GM19023 (cell line): Measurements from ENCODE around the gene CELA2A.
"Not testable (repeated sequence)": the region's sequence is repeated elsewhere in the genome, so short reads cannot be mapped to it uniquely, and the experiment has no call there.

Source experiments
- ATAC-seq: cut with Tn5 transposase; IDR thresholded peaks from one replicate; pipeline ENCODE4 v1.9.1; 2021; ENCODE audit warnings: mild to moderate bottlenecking, moderate library complexity; ENCODE audit not compliant: unreplicated experiment

Gene CELA2A

GRCh38 chr1:15492596-15492995 lies 36.1 kb downstream of the CELA2A start:
- no peak for ATAC-seq

GRCh38 chr1:15493869-15494390 lies 37.4 kb downstream of the CELA2A start:
- ATAC-seq, result no peak

GRCh38 chr1:15500184-15501178 lies 43.9 kb downstream of the CELA2A start:
- no peak for ATAC-seq

- no peak for ATAC-seq
Measured at GRCh38 chr1:15501208-15502032, 44.9 kb downstream of the CELA2A start.

- ATAC-seq, result no peak
Measured at GRCh38 chr1:15504436-15504835, 47.9 kb downstream of the CELA2A start.

GRCh38 chr1:15506831-15507230 lies 50.3 kb downstream of the CELA2A start:
- ATAC-seq, result no peak

- no peak for ATAC-seq
Measured at GRCh38 chr1:15507278-15507677, 50.7 kb downstream of the CELA2A start.

- ATAC-seq, result no peak
Measured at GRCh38 chr1:15508700-15509487, 52.4 kb downstream of the CELA2A start.

- no peak for ATAC-seq
Measured at GRCh38 chr1:15509586-15509985, 53.1 kb downstream of the CELA2A start.

- no peak for ATAC-seq
Measured at GRCh38 chr1:15510611-15511405, 54.3 kb downstream of the CELA2A start.

- ATAC-seq, result no peak
Measured at GRCh38 chr1:15513192-15513591, 56.7 kb downstream of the CELA2A start.

GRCh38 chr1:15513919-15514318 lies 57.4 kb downstream of the CELA2A start:
- ATAC-seq, result no peak

GRCh38 chr1:15514557-15514956 lies 58.0 kb downstream of the CELA2A start:
- ATAC-seq, result not testable (repeated sequence)

- no peak for ATAC-seq
Measured at GRCh38 chr1:15515022-15515663, 58.6 kb downstream of the CELA2A start.

GRCh38 chr1:15519625-15520024 lies 63.1 kb downstream of the CELA2A start:
- ATAC-seq, result no peak

- ATAC-seq, result not testable (repeated sequence)
Measured at GRCh38 chr1:15521206-15521906, 64.8 kb downstream of the CELA2A start.
